Ovary (tissue), 3 donors: ENCODE measurements around the gene CEP164.

Experiments
- CTCF ChIP-seq, 3 donors: fragments of 450-650 bp in 2 of 3; fragments of 200-600 bp in 1 of 3; IDR thresholded peaks; one replicate each; pipeline versions ENCODE4 v1.5.1 to v1.8.0; 2016 to 2022; ENCODE audit warnings: antibody characterized with exemption in 3 of 3, mild to moderate bottlenecking in 1 of 3
- EP300 ChIP-seq: sonication (generic); formaldehyde crosslinking; IDR thresholded peaks from one replicate; pipeline ENCODE4 v1.6.1; 2017; ENCODE audit warnings: antibody characterized with exemption
- POLR2A ChIP-seq: fragments of 450-650 bp; IDR thresholded peaks from one replicate; pipeline ENCODE4 v1.6.1; 2017; ENCODE audit warnings: antibody characterized with exemption, mild to moderate bottlenecking, moderate library complexity
- donor health status: DM: no; HTN: no; CAD: no.

GRCh38 chr11:117337076-117337475, 9.4 kb downstream of the CEP164 start:
- TF ChIP-seq EP300, result no peak
- TF ChIP-seq CTCF (IDR thresholded peaks at IDR 0.05), result no peak
- no peak for TF ChIP-seq POLR2A
